Liver (tissue), 9 donors: Measurements from ENCODE around the gene RPP25L. TPM values are rescaled to one million over a fixed set of nuclear protein-coding genes. Genes with fewer than 3 reads are reported as not detected.

Experiments used
- DNase-seq: peaks from one replicate; pipeline ENCODE4 v3.0.0-alpha.2; 2017; ENCODE audit warnings: low spot score
- H3K27ac ChIP-seq, 2 donors: one replicate each; pipeline ENCODE4 v1.7.0; 2013; ENCODE audit warnings: inconsistent platforms in 2 of 2, low read length in 2 of 2, control low read depth in 1 of 2, low read depth in 1 of 2, mild to moderate bottlenecking in 1 of 2
- H3K27me3 ChIP-seq, 4 donors: one replicate each; pipeline versions ENCODE4 v1.6.1 to v1.7.0; 2013; ENCODE audit warnings: low read length in 3 of 4, inconsistent platforms in 1 of 4, mild to moderate bottlenecking in 1 of 4, moderate library complexity in 1 of 4; ENCODE audit not compliant: control insufficient read depth in 4 of 4, insufficient read depth in 4 of 4
- H3K36me3 ChIP-seq, 4 donors: one replicate each; pipeline versions ENCODE4 v1.6.1 to v1.7.0; 2013; ENCODE audit warnings: low read length in 3 of 4, mild to moderate bottlenecking in 3 of 4, low read depth in 1 of 4, moderate library complexity in 1 of 4; ENCODE audit not compliant: control insufficient read depth in 4 of 4, insufficient read depth in 3 of 4
- H3K4me1 ChIP-seq, 4 donors: one replicate each; pipeline versions ENCODE4 v1.6.1 to v1.7.0; 2013; ENCODE audit warnings: low read length in 3 of 4, mild to moderate bottlenecking in 3 of 4, moderate library complexity in 1 of 4; ENCODE audit not compliant: control insufficient read depth in 4 of 4, insufficient read depth in 4 of 4
- H3K4me3 ChIP-seq, 3 donors: one replicate each; pipeline versions ENCODE4 v1.6.1 to v1.7.0; 2013; ENCODE audit warnings: low read length in 3 of 3, control low read depth in 1 of 3, low read depth in 1 of 3, mild to moderate bottlenecking in 1 of 3
- H3K9ac ChIP-seq, 2 donors: one replicate each; pipeline ENCODE4 v1.7.0; 2013; ENCODE audit warnings: low read length in 2 of 2, mild to moderate bottlenecking in 2 of 2, moderate library complexity in 2 of 2, control low read depth in 1 of 2, low read depth in 1 of 2
- H3K9me3 ChIP-seq, 4 donors: one replicate each; pipeline versions ENCODE4 v1.6.1 to v1.7.0; 2013; ENCODE audit warnings: low read length in 3 of 4; ENCODE audit not compliant: control insufficient read depth in 4 of 4
- FOXA1 ChIP-seq: IDR thresholded peaks from 2 replicates; pipeline ENCODE4 v1.6.1; 2016; ENCODE audit warnings: antibody characterized with exemption
- FOXA2 ChIP-seq: IDR thresholded peaks from 2 replicates; pipeline ENCODE4 v1.6.1; 2016; ENCODE audit warnings: antibody characterized with exemption
- GABPA ChIP-seq, 2 donors: IDR thresholded peaks in 1 of 2; conservative IDR thresholded peaks in 1 of 2; 2 replicates each; pipeline ENCODE4 v1.6.1; 2016; ENCODE audit warnings: antibody characterized with exemption in 2 of 2, mild to moderate bottlenecking in 1 of 2, moderate library complexity in 1 of 2
- HNF4A ChIP-seq, 2 donors: conservative IDR thresholded peaks; 2 replicates each; pipeline ENCODE4 v1.6.1; 2016; ENCODE audit warnings: antibody characterized with exemption in 2 of 2, mild to moderate bottlenecking in 2 of 2
- HNF4G ChIP-seq: IDR thresholded peaks from 2 replicates; pipeline ENCODE4 v1.6.1; 2016; ENCODE audit warnings: antibody characterized with exemption
- NR2F2 ChIP-seq: IDR thresholded peaks from 2 replicates; pipeline ENCODE4 v1.6.1; 2016; ENCODE audit warnings: antibody characterized with exemption
- RAD21 ChIP-seq, 2 donors: IDR thresholded peaks; 2 replicates each; pipeline ENCODE4 v1.6.1; 2016; ENCODE audit warnings: antibody characterized with exemption in 2 of 2, mild to moderate bottlenecking in 2 of 2
- RXRA ChIP-seq, 2 donors: IDR thresholded peaks; 2 replicates each; pipeline ENCODE4 v1.6.1; 2017 to 2018; ENCODE audit warnings: antibody characterized with exemption in 2 of 2, mild to moderate bottlenecking in 1 of 2
- TAF1 ChIP-seq: conservative IDR thresholded peaks from 2 replicates; pipeline ENCODE4 v1.6.1; 2016; ENCODE audit warnings: antibody characterized with exemption, mild to moderate bottlenecking
- YY1 ChIP-seq: IDR thresholded peaks from 2 replicates; pipeline ENCODE4 v1.6.1; 2016; ENCODE audit warnings: antibody characterized with exemption, mild to moderate bottlenecking
- WGBS: extraction: QIAGEN DNeasy Blood & Tissue Kit; methylation state at CpG from one replicate; pipeline ENCODE4 v1.1.7; 2013; 5-methylcytosine and 5-hydroxymethylcytosine counted together
- polyA plus RNA-seq, 2 donors: library from polyadenylated mRNA; stranded (reverse) in 1 of 2; unstranded in 1 of 2; fragments of 200-250 nt in 1 of 2; fragments of >200 nt in 1 of 2; fragmentation: Nextera tagmentation in 1 of 2; extraction: Ambion mirVana in 1 of 2; gene quantifications; one replicate each; pipeline versions ENCODE4 v1.2.1 to v1.2.3, GENCODE V29; 2013 to 2015
- total RNA-seq, 2 donors: library from RNA; depleted of rRNA; stranded (reverse); fragments of >200 nt; gene quantifications; one replicate each; pipeline ENCODE4 v1.2.3, GENCODE V29; 2014
- TF ChIP-seq, protein P1 (sequence below): IDR thresholded peaks from 2 replicates; pipeline ENCODE4 v1.6.1; 2016; ENCODE audit warnings: antibody characterized with exemption
- TF ChIP-seq, protein P2 (sequence below): fragments of 150-350 bp; IDR thresholded peaks from 2 replicates; pipeline ENCODE4 v1.5.1; 2017; ENCODE audit warnings: improper control_type of control experiment, low read depth, low read length; ENCODE audit not compliant: missing input control
- TF ChIP-seq, protein P3 (sequence below): IDR thresholded peaks from 2 replicates; pipeline ENCODE4 v1.6.1; 2016; ENCODE audit warnings: antibody characterized with exemption
- TF ChIP-seq, protein P4 (sequence below): IDR thresholded peaks from 2 replicates; pipeline ENCODE4 v1.6.1; 2016; ENCODE audit warnings: antibody characterized with exemption
- donor health status: healthy.
- donor health status: healthy.
- donor health status: healthy.
- donor health status: healthy.
- donor health status: healthy.

Gene RPP25L
- total and polyA plus RNA-seq, 4 donors: 18.6 to 33.4 (median 24.2) TPM

DNA sequence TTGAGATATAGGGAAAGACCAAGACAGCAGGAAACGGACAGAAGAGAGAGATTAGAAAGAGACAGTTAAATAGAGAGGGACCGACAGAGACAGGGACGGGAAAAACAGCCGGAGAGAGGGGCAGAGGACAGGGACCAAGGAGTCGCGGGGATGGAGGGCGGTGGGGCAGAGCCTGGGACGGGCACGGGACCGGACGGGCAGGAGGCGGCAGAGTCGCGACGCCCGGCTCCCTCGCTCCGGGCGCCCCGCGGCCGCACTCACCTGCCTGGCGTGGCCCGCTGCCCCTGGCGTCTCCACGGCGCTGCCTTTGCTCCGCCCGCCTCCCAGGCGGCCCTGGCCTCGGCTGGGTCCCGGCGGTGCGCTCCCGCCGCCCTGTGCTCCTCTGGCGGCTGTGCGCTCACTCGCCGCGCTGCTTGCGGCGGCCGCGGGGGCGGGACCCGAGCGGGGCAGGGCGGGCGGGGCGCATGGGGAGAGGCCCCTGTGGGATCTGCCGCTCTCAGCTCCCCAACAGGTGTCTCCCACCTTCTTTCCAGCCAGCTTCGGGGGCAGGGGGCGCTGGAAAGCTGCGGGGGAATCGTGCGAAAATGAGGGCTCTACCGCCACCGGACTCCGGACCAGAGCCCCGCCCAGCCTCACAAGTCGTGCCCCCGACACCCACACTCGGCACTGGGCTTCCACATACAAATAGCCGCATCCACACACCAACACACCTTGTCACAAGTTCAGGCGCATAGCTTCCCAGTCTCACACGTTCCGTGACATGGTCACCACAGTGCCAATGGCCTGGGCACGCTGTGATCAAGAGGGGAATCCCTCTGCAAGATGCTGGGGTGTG lies 17.0 kb upstream of the RPP25L start, which contains the start of gene ARID3C:
TSS of gene ARID3C (minus strand) at position 411 of the 835 bp plus-strand sequence. CDS start 1,052 bp downstream, outside the sequence.
- Histone ChIP-seq H3K4me3 (peak within 1 kb of the TSS in 2 of 3 donors; percentile 54 to 58), H3K9ac (no peak within 1 kb of the TSS), H3K4me1 (peaks cover 6 to 61% (median 53%) of the 10 kb centered on the region in 4 donors), H3K27me3 (no peaks in the 10 kb centered on the region), H3K36me3 (no peaks in the 10 kb centered on the region), H3K27ac (peak within 1 kb of the TSS in 1 of 2 donors; percentile 86), H3K9me3 (no peaks in the 10 kb centered on the region)
- no peak for DNase-seq
- WGBS: 1% methylated on average over 69 of the region's 69 CpGs
- no peak for TF ChIP-seq GABPA (IDR thresholded peaks at IDR 0.05 in 1 of 2, conservative IDR thresholded peaks at IDR 0.05 in 1 of 2)
- TF ChIP-seq, protein P1, sequence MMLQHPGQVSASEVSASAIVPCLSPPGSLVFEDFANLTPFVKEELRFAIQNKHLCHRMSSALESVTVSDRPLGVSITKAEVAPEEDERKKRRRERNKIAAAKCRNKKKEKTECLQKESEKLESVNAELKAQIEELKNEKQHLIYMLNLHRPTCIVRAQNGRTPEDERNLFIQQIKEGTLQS: no peak

DNA sequence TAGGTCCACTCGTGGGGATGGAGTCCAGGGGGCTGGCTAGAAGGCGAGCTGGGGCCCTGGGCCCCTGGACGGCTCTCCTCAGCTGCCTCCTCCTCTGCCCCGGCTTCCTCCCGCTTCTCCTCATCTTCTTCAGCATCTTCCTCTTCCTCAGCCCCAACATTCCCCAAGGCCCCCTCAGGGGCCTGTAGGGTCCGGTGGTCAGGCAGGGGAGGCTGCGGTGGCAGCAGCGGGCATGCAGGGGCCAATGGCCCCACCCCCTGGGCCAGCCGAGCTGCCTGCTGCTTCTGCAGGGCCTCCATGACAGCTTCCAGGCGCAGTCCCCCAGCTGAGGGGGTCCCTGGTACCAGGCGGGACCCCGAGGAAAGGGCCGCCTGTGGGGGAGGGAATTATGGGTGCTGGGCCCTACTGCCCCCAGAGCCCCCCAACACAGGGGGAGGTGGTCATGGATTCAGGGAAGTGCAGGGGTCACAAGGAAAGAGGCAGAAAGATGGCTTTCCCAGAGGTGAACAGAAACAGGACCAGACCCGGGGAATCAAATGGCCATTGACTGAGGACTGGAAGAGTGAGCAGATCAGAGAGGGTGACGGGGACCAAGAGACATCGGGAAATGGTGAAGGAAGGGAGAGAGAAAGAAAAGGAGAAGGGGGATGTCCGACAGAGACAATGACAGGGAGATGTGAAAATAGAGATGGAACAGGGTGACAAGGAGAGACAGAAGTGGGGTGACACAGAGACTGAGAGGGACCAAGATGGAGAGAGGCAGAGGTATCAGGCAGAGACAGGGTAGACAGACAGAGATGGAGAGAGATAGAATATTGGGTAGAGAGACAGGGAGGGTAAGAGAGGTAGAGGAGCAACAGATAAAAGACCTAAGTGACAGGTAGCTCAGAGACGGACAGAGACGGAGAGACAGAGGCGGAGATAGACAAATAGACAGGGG lies 16.1 kb upstream of the RPP25L start:
- Histone ChIP-seq H3K27ac (no peak overlapping the region), H3K27me3 (no peaks in the 10 kb centered on the region), H3K36me3 (no peaks in the 10 kb centered on the region), H3K9me3 (no peaks in the 10 kb centered on the region), H3K4me3 (peak overlapping the region in 2 of 3 donors; percentile 52 to 54), H3K4me1 (peaks cover 6 to 52% (median 45%) of the 10 kb centered on the region in 4 donors), H3K9ac (no peak overlapping the region)
- no peak for TF ChIP-seq HNF4G
- no peak for TF ChIP-seq YY1
- TF ChIP-seq, protein P2, sequence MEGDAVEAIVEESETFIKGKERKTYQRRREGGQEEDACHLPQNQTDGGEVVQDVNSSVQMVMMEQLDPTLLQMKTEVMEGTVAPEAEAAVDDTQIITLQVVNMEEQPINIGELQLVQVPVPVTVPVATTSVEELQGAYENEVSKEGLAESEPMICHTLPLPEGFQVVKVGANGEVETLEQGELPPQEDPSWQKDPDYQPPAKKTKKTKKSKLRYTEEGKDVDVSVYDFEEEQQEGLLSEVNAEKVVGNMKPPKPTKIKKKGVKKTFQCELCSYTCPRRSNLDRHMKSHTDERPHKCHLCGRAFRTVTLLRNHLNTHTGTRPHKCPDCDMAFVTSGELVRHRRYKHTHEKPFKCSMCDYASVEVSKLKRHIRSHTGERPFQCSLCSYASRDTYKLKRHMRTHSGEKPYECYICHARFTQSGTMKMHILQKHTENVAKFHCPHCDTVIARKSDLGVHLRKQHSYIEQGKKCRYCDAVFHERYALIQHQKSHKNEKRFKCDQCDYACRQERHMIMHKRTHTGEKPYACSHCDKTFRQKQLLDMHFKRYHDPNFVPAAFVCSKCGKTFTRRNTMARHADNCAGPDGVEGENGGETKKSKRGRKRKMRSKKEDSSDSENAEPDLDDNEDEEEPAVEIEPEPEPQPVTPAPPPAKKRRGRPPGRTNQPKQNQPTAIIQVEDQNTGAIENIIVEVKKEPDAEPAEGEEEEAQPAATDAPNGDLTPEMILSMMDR: no peak
- no peak for TF ChIP-seq RXRA (IDR thresholded peaks at IDR 0.05)
- TF ChIP-seq, protein P3, sequence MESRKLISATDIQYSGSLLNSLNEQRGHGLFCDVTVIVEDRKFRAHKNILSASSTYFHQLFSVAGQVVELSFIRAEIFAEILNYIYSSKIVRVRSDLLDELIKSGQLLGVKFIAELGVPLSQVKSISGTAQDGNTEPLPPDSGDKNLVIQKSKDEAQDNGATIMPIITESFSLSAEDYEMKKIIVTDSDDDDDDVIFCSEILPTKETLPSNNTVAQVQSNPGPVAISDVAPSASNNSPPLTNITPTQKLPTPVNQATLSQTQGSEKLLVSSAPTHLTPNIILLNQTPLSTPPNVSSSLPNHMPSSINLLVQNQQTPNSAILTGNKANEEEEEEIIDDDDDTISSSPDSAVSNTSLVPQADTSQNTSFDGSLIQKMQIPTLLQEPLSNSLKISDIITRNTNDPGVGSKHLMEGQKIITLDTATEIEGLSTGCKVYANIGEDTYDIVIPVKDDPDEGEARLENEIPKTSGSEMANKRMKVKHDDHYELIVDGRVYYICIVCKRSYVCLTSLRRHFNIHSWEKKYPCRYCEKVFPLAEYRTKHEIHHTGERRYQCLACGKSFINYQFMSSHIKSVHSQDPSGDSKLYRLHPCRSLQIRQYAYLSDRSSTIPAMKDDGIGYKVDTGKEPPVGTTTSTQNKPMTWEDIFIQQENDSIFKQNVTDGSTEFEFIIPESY: no peak
- TF ChIP-seq, protein P4, sequence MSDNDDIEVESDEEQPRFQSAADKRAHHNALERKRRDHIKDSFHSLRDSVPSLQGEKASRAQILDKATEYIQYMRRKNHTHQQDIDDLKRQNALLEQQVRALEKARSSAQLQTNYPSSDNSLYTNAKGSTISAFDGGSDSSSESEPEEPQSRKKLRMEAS: no peak
- no peak for TF ChIP-seq RAD21 (IDR thresholded peaks at IDR 0.05)
- no peak for TF ChIP-seq NR2F2
- TF ChIP-seq FOXA2: no peak
- no peak for TF ChIP-seq TAF1
- no peak for TF ChIP-seq FOXA1
- no peak for TF ChIP-seq HNF4A (conservative IDR thresholded peaks at IDR 0.05)
- no peak for DNase-seq
- WGBS: 62% methylated on average over 20 of the region's 20 CpGs
